Astrocyte (in vitro differentiated cells and primary cell): ENCODE measurements around the gene STXBP3. TPM values are rescaled to one million over a fixed set of nuclear protein-coding genes. Genes with fewer than 3 reads are reported as not detected.
A peak's percentile ranks its signal among the peaks of the same experiment; 100 is the strongest.

Source experiments
- DNase-seq: peaks from one replicate; pipeline ENCODE4 v3.0.0-alpha.2; 2010; ENCODE audit warnings: low read depth
- FAIRE-seq: peaks from 2 replicates; lab custom pipeline; 2011; peaks lifted over from hg19 to GRCh38; lab: Jason Lieb, UNC
- H2AFZ ChIP-seq: 2 replicates; pipeline ENCODE4 v1.6.0; 2012; ENCODE audit warnings: low read depth, low read length, inconsistent platforms
- H3K27ac ChIP-seq: 2 replicates; pipeline ENCODE4 v1.5.1; 2011; ENCODE audit warnings: low read depth, low read length, inconsistent platforms
- H3K27me3 ChIP-seq: 2 replicates; pipeline ENCODE4 v1.6.0; 2011; ENCODE audit warnings: low read length, inconsistent platforms; ENCODE audit not compliant: insufficient read depth
- H3K36me3 ChIP-seq: 2 replicates; pipeline ENCODE4 v1.5.1; 2011; ENCODE audit warnings: low read length, inconsistent platforms; ENCODE audit not compliant: insufficient read depth
- H3K4me1 ChIP-seq: 2 replicates; pipeline ENCODE4 v1.5.1; 2011; ENCODE audit warnings: low read length, inconsistent platforms; ENCODE audit not compliant: insufficient read depth
- H3K4me2 ChIP-seq: 2 replicates; pipeline ENCODE4 v1.6.0; 2012; ENCODE audit warnings: low read length, inconsistent platforms
- H3K4me3 ChIP-seq: 2 replicates; pipeline ENCODE4 v1.5.1; 2011; ENCODE audit warnings: low read depth, mild to moderate bottlenecking, low read length, inconsistent platforms; ENCODE audit not compliant: insufficient read depth
- H3K79me2 ChIP-seq: 2 replicates; pipeline ENCODE4 v1.6.0; 2012; ENCODE audit warnings: mild to moderate bottlenecking, low read length, inconsistent platforms; ENCODE audit not compliant: insufficient read depth
- H3K9ac ChIP-seq: 2 replicates; pipeline ENCODE4 v1.6.0; 2012; ENCODE audit warnings: mild to moderate bottlenecking, low read length, inconsistent platforms
- H3K9me3 ChIP-seq: 2 replicates; pipeline ENCODE4 v1.5.1; 2012; ENCODE audit warnings: low read depth, mild to moderate bottlenecking, low read length, inconsistent platforms; ENCODE audit not compliant: insufficient read depth
- H4K20me1 ChIP-seq: 2 replicates; pipeline ENCODE4 v1.6.0; 2012; ENCODE audit warnings: low read length, inconsistent platforms; ENCODE audit not compliant: insufficient read depth
- H3K27ac Mint-ChIP-seq: one replicate; pipeline ENCODE4 v1.8.0; 2021; ENCODE audit warnings: mild to moderate bottlenecking, mixed read lengths; ENCODE audit not compliant: unreplicated experiment
- H3K27me3 Mint-ChIP-seq: one replicate; pipeline ENCODE4 v1.8.0; 2021; ENCODE audit warnings: low read depth, mixed read lengths; ENCODE audit not compliant: unreplicated experiment
- H3K36me3 Mint-ChIP-seq: one replicate; pipeline ENCODE4 v1.8.0; 2021; ENCODE audit warnings: low read depth, mixed read lengths; ENCODE audit not compliant: unreplicated experiment
- H3K4me1 Mint-ChIP-seq: one replicate; pipeline ENCODE4 v1.8.0; 2021; ENCODE audit warnings: low read depth, mixed read lengths; ENCODE audit not compliant: unreplicated experiment
- H3K4me3 Mint-ChIP-seq: one replicate; pipeline ENCODE4 v1.8.0; 2021; ENCODE audit warnings: mild to moderate bottlenecking, moderate library complexity, mixed read lengths; ENCODE audit not compliant: unreplicated experiment
- H3K9me3 Mint-ChIP-seq: one replicate; pipeline ENCODE4 v1.8.0; 2021; ENCODE audit warnings: mild to moderate bottlenecking, mixed read lengths; ENCODE audit not compliant: unreplicated experiment
- CTCF ChIP-seq: IDR thresholded peaks from 2 replicates; pipeline ENCODE4 v1.5.1; 2011; ENCODE audit warnings: low read depth, mild to moderate bottlenecking, inconsistent platforms, low read length, moderate library complexity; ENCODE audit not compliant: insufficient read depth
- EZH2 ChIP-seq: IDR thresholded peaks from 2 replicates; pipeline ENCODE4 v1.6.1; 2012; ENCODE audit warnings: mild to moderate bottlenecking, low read length, inconsistent platforms; ENCODE audit not compliant: insufficient read depth
- total RNA-seq: library from RNA; stranded (reverse); gene quantifications from 2 replicates; pipeline ENCODE4 v1.2.1, GENCODE V29; 2021

STXBP3 gene
- total RNA-seq, 1 donor from 2014 or later = 48.5 TPM

GRCh38 chr1:108712606-108713150 is 33.8 kb upstream of the STXBP3 start, which contains the start of gene FNDC7:
Gene FNDC7, plus strand, starts transcription at chr1:108712908. Its CDS starts 26 bp downstream, at chr1:108712934.
- Histone ChIP-seq H3K4me3 (peak within 1 kb of the TSS; percentile 5), H4K20me1 (no peaks in the 10 kb centered on the region), H3K9me3 (no peaks in the 10 kb centered on the region), H3K36me3 (no peaks in the 10 kb centered on the region), H2AFZ (peak within 1 kb of the TSS; percentile 50), H3K27ac (no peak within 1 kb of the TSS), H3K4me2 (peak within 1 kb of the TSS; percentile 59), H3K27me3 (no peaks in the 10 kb centered on the region), H3K4me1 (peaks cover 9% of the 10 kb centered on the region), H3K79me2 (no peaks in the 10 kb centered on the region), H3K9ac (no peak within 1 kb of the TSS)
- Mint-ChIP-seq H3K27me3 (no peaks in the 10 kb centered on the region), H3K36me3 (no peaks in the 10 kb centered on the region), H3K4me3 (peak within 1 kb of the TSS; percentile 55), H3K27ac (peak within 1 kb of the TSS; percentile 65), H3K4me1 (peaks cover 30% of the 10 kb centered on the region), H3K9me3 (no peaks in the 10 kb centered on the region)
- DNase-seq (peak; percentile 70), FAIRE-seq (peak; percentile 54)
- no peak for TF ChIP-seq CTCF
- no peak for TF ChIP-seq EZH2

GRCh38 chr1:108715932-108716331 is 30.5 kb upstream of the STXBP3 start:
- Mint-ChIP-seq H3K27me3 (no peaks in the 10 kb centered on the region), H3K4me1 (peaks cover 48% of the 10 kb centered on the region), H3K4me3 (no peak overlapping the region), H3K36me3 (no peaks in the 10 kb centered on the region), H3K27ac (no peak overlapping the region), H3K9me3 (no peaks in the 10 kb centered on the region)
- Histone ChIP-seq H3K9ac (no peak overlapping the region), H3K4me3 (no peak overlapping the region), H4K20me1 (no peaks in the 10 kb centered on the region), H3K36me3 (no peaks in the 10 kb centered on the region), H3K4me2 (no peak overlapping the region), H2AFZ (peak overlapping the region; percentile 14), H3K27me3 (no peaks in the 10 kb centered on the region), H3K27ac (no peak overlapping the region), H3K4me1 (peaks cover 32% of the 10 kb centered on the region), H3K79me2 (no peaks in the 10 kb centered on the region), H3K9me3 (no peaks in the 10 kb centered on the region)
- TF ChIP-seq CTCF = no peak
- TF ChIP-seq EZH2 = no peak
- FAIRE-seq (no peak), DNase-seq (peak; percentile 32)

- Histone ChIP-seq H2AFZ (no peak overlapping the region), H4K20me1 (no peaks in the 10 kb centered on the region), H3K4me1 (peaks cover 32% of the 10 kb centered on the region), H3K27me3 (no peaks in the 10 kb centered on the region), H3K4me2 (peak overlapping the region; percentile 9), H3K9me3 (no peaks in the 10 kb centered on the region), H3K79me2 (no peaks in the 10 kb centered on the region), H3K4me3 (no peak overlapping the region), H3K27ac (no peak overlapping the region), H3K36me3 (no peaks in the 10 kb centered on the region), H3K9ac (no peak overlapping the region)
- FAIRE-seq (no peak), DNase-seq (peak; percentile 26)
- TF ChIP-seq CTCF (no peak), EZH2 (no peak)
- no peaks in the 10 kb centered on the region for H3K36me3 Mint-ChIP-seq
- H3K27ac Mint-ChIP-seq = no peak overlapping the region
- H3K4me3 Mint-ChIP-seq = no peak overlapping the region
- H3K27me3 Mint-ChIP-seq = no peaks in the 10 kb centered on the region
- H3K4me1 Mint-ChIP-seq = peaks cover 52% of the 10 kb centered on the region
- no peaks in the 10 kb centered on the region for H3K9me3 Mint-ChIP-seq
These were observed 29.8 kb upstream of the STXBP3 start for GRCh38 chr1:108716437-108717230.
